ENCODE measurements around the gene TSPAN17.

The TSPAN17 gene

DNA sequence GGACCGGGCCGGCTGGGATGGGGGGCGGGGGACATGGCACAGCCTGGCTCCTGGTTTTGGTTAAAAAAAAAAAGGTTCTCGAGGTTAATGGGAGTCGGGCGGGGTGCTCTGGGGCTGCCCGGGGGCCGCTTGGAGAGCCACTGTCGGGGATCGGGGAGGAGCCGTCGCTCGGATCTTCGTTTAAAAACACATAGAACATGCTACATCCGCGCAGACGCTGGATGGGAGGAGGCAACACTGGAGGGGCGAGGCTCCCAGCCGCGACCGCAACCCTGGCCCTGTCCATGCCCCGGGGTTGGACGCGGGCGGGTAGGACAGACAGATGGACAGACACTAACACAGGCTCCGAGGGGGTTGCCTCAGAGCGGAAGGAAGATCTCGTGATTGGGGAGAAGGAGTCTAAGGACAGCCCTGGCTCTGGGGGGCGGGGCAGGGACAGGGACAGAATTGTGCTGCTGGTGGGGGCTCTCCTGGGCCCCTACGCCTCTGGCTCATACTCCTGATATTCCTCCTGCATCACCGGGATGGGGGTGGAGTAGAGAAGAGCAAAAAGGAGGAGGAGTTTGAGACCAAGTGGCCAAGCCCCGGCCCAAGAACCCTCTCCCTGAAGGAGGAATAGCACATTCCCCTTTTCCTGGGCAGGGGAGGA, 26.8 kb upstream of the TSPAN17 start:
- no peak for DNase-seq (ENCODE audit: low read depth in 1 of 2, low spot score in 1 of 2)

DNA sequence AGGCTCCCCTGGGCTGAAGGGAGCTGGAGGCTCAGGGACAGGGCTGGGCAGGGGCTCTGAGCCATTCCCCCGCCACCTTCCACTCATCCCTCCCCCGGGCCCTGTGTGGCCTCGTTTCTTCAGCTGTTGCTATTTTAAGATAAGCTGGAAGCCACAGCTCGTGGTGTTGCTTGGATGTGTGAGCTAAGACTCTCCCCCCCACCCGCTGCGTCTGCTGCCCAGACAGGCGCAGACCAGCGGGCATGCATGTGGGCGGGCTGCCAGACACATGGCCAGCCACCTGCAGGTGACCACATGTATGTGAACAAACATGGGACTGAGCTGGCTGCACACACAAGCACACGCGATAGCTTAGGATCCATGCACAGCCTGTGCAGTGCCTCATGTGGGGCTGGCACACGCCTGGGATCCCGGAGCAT, 25.6 kb upstream of the TSPAN17 start:
- no peak for DNase-seq (ENCODE audit: low read depth in 1 of 2, low spot score in 1 of 2)

DNA sequence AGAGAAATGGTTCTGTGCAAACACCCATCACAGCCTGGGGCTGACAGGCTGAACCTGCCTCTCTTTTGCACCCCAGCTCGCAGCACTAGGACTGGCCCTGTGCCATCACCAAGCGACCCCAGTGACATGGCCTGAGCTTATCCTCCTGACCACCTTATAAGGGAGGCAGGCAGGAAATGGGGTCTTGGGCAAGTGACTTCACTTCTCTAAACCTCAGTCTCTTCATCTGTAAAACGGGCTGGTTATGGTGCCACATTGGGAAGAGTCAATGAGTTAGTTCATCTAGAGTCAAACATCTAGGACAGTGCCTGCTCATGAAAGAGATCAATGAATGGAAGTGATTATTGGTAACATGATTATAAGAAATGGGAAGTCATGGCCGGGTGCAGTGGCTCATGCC, 23.1 kb upstream of the TSPAN17 start:
- DNase-seq (ENCODE audit: low read depth in 1 of 2, low spot score in 1 of 2) = no peak

DNA sequence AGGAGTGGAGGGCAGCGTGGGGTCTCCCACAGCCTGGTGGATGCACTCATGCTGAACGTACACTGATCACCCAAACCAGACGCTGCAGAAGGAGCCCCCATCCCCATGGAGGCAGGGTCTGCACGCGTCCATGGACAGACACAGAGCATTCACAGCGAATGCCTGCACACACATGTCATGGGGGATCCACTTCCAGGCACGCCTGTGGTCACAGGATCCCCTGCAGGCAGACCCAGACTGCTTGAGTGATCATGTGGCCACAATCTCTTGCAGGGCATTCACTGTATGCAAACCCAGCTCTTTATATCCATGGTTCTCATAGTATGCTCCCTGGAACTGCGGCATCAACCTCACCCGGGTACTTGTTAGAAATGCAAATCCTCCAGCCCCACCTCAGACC, 22.3 kb upstream of the TSPAN17 start:
- DNase-seq (ENCODE audit: low read depth in 1 of 2, low spot score in 1 of 2) = no peak

DNA sequence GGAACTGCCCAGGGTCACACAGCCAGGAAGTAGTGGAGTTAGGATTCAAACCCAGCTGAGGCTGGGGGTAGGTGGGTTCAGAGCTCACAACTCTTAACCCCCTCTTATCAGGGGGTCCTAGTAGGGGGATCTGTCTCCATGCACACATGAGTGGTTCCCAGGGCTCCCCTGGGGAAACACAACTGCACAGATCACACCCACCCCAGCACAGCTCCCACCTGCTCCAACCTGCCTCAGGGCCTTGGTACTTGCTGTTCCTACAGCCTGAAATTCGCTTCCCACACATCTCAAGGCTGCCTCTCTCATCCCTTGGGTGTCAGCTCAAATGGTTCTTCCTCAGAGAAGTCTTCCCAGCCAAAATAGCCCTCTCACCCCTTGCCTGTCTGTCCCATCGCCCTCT, 21.8 kb upstream of the TSPAN17 start:
- DNase-seq (ENCODE audit: low read depth in 1 of 2, low spot score in 1 of 2) = no peak

DNA sequence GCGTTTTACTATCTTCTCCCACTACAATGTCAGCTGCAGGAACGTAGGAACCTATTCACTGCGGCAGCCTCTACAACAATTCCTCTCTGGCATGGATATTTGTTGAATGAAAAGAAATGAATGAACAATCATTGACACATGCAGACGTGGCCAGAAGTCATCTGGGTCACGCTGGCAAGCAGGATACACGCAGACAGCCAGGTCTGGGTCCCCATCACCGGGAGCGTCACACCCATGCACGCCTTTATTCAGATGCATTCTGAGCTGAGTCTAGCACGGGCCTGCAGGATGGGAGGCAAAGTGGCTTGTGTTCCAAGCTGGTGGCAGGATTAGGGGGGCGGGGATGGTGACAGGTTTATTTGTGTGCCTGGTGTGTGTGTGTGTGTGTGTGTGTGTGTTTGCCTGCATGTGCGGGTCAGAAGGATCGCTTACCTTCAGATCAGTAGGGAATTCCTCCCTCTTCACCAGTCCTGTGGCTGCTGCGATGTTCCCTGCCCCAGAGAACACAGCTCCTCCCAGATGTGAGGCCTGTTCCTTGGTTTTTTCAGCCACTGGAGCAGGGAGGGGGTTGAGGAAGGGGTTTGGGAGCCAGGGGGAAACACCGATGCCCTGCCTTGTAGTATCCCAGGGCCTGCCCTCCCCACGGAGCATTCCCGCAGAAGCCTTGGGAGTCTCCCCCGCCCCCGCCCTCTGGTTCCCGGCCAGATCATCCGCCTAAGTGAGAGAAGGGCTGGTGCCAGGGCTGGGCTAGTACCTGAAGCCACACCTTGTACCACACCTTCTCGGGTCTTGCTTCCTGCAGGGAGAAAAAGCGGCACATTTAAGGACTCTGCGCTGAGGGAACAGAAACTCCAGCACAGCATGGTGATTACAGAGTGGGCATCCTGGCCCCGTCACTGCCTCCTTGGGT, 21.1 kb upstream of the TSPAN17 start:
- DNase-seq (ENCODE audit: low read depth in 1 of 2, low spot score in 1 of 2) = no peak

DNA sequence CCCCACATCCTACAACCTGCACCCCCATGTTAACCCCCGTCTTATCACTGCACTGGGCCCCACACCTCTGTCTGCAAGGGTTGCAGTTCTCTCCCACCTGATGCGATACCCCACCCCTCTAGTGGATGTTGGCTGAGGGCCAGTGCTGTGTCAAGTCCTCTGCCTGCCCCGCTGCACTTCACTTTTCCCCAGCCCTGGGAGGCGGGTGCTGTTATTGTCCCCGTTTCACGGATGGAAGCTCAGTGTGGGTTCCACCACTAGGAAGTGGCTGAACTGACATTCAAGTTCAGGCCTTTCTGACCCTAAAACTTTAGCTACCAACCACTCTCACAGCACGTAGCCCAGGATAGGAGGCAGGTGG, 20.4 kb upstream of the TSPAN17 start:
- DNase-seq (ENCODE audit: low read depth in 1 of 2, low spot score in 1 of 2) = no peak

DNA sequence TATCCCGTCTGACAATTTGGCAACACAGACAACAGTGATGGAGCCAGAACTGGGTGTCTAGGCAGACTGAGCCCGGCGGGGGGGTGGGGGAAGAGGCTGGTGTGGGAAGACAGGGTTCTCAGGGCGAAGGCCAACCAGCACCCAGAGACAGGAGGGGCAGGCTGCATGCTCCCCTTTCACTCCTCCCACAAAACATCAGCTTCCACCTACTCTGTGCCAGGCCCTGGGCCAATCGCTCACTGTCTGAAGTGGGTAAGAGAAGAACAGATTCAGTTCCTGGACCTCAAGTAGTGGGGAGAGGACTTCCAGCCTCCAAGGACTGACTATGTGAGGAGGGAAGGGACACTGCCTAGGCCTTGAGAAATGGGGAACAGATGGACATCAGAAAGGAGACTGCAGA, 19.7 kb upstream of the TSPAN17 start:
- no peak for DNase-seq (ENCODE audit: low read depth in 1 of 2, low spot score in 1 of 2)

DNA sequence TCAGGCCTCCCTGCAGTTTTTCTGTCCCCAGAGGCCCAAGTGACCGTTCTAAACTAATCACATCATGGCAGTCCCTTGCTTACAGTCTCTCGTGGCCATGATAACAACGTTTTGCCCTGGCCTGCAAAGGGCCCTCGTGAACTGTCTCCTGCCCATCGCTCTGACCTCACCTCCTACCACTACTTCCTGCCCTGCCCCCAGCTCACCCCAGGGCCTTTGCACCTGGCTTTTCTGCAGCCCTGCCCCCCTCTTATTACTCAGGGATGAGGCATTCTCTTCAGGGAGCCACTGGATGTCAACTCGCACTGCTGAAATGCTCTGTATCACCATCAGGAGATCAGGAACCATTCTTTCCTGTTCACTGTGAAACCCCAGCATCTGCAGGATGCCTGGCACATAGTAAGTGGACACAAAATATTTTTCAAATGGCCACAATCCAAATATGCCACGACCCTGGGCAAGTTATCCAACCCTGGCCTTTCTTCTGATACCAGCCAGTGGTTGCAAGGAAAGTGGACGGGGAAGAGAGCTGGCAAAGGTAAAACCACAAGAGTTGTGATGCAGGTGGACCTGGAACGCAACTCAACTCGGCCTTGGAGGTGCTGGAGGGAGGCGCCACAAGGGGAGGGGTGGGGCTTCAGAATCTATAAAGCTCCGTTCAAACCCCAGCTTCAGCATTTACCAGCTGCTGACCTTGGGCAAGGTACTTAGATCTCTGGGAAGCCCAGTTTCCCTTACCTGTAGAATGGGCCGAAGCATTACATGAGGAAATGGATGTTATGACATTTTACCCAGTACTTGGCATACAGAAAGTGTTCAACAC, 18.7 kb upstream of the TSPAN17 start:
- DNase-seq (ENCODE audit: low read depth in 1 of 2, low spot score in 1 of 2) = no peak

DNA sequence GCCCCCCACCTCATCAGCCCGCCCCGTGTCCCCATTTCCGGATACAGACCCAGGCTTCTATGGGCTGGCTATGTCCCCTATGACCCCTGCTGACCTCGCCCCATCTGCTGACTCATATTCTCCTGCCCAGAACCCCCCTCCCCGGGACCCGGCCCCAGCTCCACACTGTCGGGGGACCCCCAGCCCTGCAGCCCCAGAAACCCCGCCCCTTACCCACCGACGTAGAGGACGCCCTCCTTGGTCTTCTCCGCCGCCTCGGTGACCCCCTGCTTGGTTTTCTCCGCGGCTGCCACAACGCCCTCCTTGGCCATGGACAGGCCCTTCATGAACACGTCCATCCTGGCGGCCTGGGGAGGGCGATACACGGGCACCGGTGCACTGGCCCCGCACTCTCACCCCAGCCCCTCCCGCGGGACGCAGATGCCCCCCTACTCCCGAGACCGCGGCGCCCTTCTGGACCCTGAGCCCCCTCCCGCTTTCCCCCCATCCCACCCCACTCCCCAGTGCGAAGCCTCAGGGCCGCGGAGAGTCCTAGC, 17.9 kb upstream of the TSPAN17 start:
- no peak for DNase-seq (ENCODE audit: low read depth in 1 of 2, low spot score in 1 of 2)

DNA sequence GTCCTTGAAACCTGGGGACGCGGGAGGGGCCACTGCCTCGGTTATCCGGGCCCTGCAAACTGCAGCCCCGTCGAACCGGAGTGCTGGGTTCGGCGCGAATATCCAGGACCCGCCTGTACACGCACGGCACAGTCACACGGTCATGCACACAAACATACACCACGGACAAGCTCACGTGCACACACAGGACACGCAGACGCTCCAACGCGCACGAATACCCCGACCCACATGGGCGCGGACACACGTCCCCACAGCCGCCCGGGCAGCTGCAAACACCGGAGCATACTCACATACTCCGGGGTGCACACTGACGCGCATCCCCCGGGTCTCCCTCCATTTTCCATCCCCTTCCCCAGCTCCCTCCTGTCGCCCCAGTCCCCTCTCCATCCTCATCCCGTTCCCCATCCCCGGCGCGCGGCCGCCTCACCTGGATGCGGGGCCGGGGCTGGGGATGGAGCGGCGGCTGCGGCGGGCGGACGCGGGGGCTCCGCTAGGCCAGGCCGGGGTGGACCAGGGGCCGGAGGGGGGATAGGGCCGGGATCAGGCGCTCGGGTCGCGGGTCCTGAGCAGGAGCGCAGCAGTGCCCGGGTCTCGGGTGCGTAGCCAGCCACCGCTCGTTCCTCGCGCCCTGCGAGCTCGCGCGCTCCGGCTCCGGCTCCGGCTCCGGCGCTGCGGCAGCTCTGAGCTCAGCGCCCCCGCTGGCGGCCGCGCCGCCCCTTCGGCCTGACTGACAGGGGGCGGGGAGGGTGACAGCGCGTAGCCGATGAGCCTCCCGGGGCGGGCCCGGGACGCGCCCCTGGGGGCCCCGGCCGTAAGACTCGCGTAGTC, 17.2 kb upstream of the TSPAN17 start, which contains the start of the genes EIF4E1B and SNCB:
TSS of gene EIF4E1B (plus strand) at position 823 of the 828 bp plus-strand sequence. CDS start 12,113 bp downstream, outside the sequence.
TSS of gene SNCB (minus strand) at position 682 of the 828 bp plus-strand sequence. CDS start 880 bp downstream, outside the sequence.
- no peak for DNase-seq (ENCODE audit: low read depth in 1 of 2, low spot score in 1 of 2)

DNA sequence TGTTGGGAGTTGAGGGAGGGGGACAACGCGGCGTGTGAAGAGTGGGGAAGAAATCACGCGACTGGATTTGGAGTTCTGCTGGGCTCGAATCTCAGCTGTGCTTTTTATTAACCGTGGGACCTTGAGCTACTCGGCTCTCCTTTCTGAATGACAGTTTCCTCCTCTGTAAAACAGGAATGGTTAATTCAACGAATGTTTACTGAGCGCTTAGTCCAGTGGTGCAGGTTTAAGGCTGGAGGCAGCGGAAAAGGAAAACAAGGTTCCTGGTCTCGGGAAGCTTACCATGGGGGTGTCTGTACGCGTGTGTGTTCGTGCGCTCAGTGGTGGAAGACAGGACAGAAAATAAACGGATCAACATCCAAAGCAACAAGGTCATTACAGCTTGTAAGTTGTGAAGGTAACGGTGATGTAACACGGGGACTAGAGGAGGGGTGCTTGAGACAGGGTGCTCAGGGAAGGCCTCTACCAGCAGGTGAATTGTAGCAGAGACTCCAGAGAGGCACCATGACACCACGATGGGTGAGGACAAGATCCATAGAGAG, 16.5 kb upstream of the TSPAN17 start:
- no peak for DNase-seq (ENCODE audit: low read depth in 1 of 2, low spot score in 1 of 2)

DNA sequence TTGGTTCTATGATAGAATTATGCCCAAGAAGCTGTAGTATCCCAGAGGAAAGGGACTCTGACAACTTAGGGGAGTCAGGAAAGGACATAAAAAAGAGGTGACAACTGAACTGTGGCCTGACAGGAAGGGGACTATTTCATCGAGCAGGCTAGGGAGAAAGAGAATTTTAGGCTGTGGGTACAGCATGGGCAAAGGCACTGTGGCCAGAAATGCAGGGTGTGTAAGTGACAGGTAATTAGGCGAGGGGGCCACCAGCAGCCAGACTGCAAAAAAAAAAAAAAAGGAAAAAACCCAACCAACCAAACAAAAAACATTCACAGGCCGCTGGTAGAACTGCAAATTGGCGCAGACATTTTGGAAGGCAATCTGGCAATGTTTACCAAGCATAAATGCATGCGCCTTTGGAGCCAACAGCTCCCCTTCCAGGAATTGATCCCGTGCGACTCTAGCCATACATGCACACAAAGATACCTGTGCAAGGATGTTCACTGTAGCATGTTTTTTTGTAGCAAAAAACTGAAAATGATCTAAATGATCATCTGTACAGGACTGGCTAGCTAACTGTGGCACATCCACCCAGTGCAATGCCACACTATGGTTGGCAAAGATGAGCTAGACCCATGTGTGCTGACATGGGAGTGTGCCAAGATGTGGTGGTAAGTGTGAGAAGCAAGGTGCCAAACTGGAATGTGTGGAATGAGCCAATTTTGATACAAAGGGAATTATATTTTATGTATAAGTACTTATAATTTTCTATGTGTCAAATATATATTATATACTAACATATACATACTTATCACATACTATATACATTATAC, 15.7 kb upstream of the TSPAN17 start:
- DNase-seq (ENCODE audit: low read depth in 1 of 2, low spot score in 1 of 2) = no peak

DNA sequence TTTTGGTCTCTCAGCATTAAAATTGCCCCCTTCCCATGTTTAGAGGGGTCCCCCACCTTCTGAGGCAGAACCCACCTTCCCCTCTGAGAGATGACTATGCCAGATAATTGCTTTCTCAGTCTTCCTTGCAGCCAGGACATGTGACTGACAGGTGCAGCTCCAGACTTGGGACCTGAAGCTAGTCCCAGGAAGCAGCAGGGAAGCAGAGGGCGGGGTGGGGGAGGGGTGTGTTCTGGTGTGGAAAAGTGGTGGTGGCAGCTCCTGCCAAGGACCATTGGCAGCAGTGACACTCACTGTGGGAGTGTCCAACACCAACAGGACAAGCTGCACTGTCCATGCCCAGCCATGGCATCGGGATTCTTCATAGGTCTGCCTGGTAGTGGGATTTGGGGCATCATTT, 14.5 kb upstream of the TSPAN17 start:
- no peak for DNase-seq (ENCODE audit: low read depth in 1 of 2, low spot score in 1 of 2)

DNA sequence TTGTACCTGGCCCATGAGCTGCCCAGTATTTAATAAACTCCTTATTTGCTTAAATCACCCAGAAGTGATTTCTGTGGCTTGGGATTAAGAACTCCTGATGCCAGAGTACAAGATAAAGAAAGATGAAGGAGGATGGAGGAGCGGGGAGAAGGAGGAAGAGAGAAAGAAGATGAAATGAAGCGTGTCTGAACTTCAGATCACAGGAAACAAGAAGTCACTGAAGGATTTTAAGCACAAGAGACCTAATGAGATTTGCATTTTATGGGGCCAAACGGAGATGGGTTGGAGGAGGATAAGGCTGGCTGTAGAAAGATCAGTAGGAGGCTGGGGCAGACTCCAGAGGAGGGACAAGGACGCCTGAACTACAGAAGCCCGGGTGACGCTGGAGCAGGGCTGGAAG, 13.7 kb upstream of the TSPAN17 start:
- no peak for DNase-seq (ENCODE audit: low read depth in 1 of 2, low spot score in 1 of 2)

DNA sequence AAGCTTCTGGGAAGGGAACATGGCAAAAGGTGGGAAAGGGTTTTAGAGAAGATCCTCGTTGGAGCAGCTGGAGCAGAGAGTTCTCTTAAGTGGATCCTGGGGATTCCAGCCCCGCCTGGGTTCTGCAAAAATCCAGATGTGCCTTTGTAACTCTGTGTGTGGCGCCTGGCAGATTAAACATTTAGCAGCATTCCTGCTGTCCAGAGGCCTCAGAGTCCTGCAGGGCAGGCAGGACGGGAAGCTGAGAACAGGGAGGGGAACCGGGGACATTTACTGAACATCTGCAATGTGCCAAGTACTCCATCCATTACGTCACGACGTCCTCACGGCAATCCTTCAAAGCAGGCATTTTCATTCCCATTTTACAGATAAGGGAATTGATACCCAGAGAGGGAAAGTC, 10.9 kb upstream of the TSPAN17 start:
- DNase-seq (ENCODE audit: low read depth in 1 of 2, low spot score in 1 of 2) = no peak

DNA sequence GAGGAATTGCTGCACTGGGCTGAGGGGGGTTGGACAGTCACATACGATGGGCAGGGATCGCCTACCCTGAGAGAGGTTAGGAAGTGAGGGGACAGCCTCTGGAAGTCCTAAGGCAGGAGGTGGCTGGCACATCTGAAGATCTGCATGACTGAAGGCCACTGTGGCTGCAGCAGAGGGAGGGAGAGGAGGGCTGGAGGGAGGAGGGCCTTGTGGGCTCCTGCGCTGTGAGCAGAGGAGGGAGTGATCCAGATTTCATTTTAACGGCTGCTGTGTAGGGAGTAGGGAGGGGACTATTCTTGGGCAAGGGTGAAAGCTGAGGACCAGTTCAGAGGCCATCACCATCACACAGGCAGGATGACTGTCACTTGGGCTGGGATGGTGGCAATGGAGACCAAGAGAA, 9.7 kb upstream of the TSPAN17 start:
- DNase-seq (ENCODE audit: low read depth in 1 of 2, low spot score in 1 of 2) = no peak

DNA sequence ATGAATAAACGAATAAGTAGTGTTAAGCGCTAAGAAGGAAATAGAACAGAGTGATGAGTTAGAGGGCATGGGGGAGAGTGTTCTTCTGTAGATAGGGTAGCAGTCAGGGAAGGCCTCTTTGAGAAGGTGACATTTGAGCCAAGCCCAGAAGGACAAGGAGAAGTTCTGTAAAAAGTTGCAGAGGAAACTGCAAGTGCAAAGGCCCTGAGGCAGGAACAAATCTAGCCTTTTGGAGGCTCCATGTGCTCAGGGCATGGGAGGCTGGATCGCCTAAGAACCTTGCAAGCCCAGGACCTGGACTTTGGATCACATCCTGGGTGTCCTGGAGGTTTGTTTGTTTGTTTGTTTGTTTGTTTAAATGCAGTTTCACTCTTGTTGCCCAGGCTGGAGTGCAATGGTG, 8.8 kb upstream of the TSPAN17 start:
- DNase-seq (ENCODE audit: low read depth in 1 of 2, low spot score in 1 of 2) = no peak

DNA sequence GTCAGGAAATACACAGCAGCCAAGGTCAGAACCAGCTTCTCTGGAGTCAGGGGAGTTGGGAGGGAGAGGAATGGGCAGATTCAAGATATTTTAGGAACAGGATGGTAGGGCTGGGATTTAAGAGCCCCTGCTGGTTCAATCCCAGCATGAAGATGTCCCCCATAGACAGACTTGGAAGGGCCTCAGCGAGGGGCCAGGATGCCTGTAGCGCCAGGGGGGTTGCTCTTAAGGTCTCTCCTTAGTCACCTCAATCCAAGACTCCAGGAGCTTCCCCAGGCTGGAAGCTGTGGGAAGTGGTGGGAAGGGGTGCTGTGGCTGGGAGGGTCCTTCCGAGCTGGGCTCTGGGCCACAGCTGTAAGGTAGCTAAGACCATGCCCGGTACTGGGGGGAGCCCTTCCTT, 8.1 kb upstream of the TSPAN17 start:
- no peak for DNase-seq (ENCODE audit: low read depth in 1 of 2, low spot score in 1 of 2)
